Measurements from ENCODE around the gene SACM1L.
A peak's percentile ranks its signal among the peaks of the same experiment; 100 is the strongest.

SACM1L gene

GRCh38 chr3:45701172-45701867 lies 12.1 kb downstream of the SACM1L start:
- Mint-ChIP-seq H3K4me3 (no peak overlapping the region), H3K27ac (no peak overlapping the region), H3K9me3 (no peaks in the 10 kb centered on the region), H3K4me1 (peaks cover 59% of the 10 kb centered on the region), H3K27me3 (no peaks in the 10 kb centered on the region)
- DNase-seq, result no peak
- no peak for ATAC-seq

- Mint-ChIP-seq H3K27ac (peak overlapping the region in 1 of 2 donors; percentile 28), H3K4me3 (no peak overlapping the region), H3K4me1 (peaks cover 44% of the 10 kb centered on the region), H3K27me3 (no peaks in the 10 kb centered on the region), H3K9me3 (no peaks in the 10 kb centered on the region)
- ATAC-seq (no peak), DNase-seq (no peak)
Observed at GRCh38 chr3:45704301-45704943, 15.2 kb downstream of the SACM1L start.

GRCh38 chr3:45705839-45706808 lies 16.9 kb downstream of the SACM1L start:
- peak; percentile 23 for ATAC-seq
- Mint-ChIP-seq H3K9me3 (no peaks in the 10 kb centered on the region), H3K4me3 (peak overlapping the region in 1 of 2 donors; percentile 15), H3K27ac (peak overlapping the region in 1 of 2 donors; percentile 11), H3K27me3 (no peaks in the 10 kb centered on the region), H3K4me1 (peaks cover 35% of the 10 kb centered on the region)
- no peak for DNase-seq

- Mint-ChIP-seq H3K4me1 (peaks cover 14% of the 10 kb centered on the region), H3K27me3 (no peaks in the 10 kb centered on the region), H3K27ac (no peak overlapping the region), H3K9me3 (no peaks in the 10 kb centered on the region), H3K4me3 (no peak overlapping the region)
- ATAC-seq (no peak), DNase-seq (no peak)
Observed at GRCh38 chr3:45711931-45712330, 22.7 kb downstream of the SACM1L start.

GRCh38 chr3:45712434-45713110 lies 23.4 kb downstream of the SACM1L start:
- no peak for DNase-seq
- Mint-ChIP-seq H3K27me3 (no peaks in the 10 kb centered on the region), H3K9me3 (no peaks in the 10 kb centered on the region), H3K4me3 (no peak overlapping the region), H3K27ac (peak overlapping the region in 1 of 2 donors; percentile 1), H3K4me1 (peaks cover 20% of the 10 kb centered on the region)
- ATAC-seq, result no peak

GRCh38 chr3:45715945-45716344 lies 26.7 kb downstream of the SACM1L start:
- H3K4me1 Mint-ChIP-seq, result peaks cover 29% of the 10 kb centered on the region
- DNase-seq (no peak), ATAC-seq (no peak)
- no peak overlapping the region for H3K4me3 Mint-ChIP-seq
- no peaks in the 10 kb centered on the region for H3K27me3 Mint-ChIP-seq
- no peaks in the 10 kb centered on the region for H3K9me3 Mint-ChIP-seq
- peak overlapping the region in 1 of 2 donors; percentile 73 for H3K27ac Mint-ChIP-seq

- DNase-seq, result no peak
- Mint-ChIP-seq H3K9me3 (no peaks in the 10 kb centered on the region), H3K4me1 (peaks cover 29% of the 10 kb centered on the region), H3K27ac (no peak overlapping the region), H3K27me3 (no peaks in the 10 kb centered on the region), H3K4me3 (no peak overlapping the region)
- ATAC-seq, result no peak
Observed at GRCh38 chr3:45716790-45717336, 27.7 kb downstream of the SACM1L start.

GRCh38 chr3:45719655-45720487 lies 30.7 kb downstream of the SACM1L start:
- Mint-ChIP-seq H3K27me3 (no peaks in the 10 kb centered on the region), H3K4me1 (peaks cover 40% of the 10 kb centered on the region), H3K27ac (no peak overlapping the region), H3K4me3 (no peak overlapping the region), H3K9me3 (no peaks in the 10 kb centered on the region)
- no peak for ATAC-seq
- no peak for DNase-seq

- no peaks in the 10 kb centered on the region for H3K9me3 Mint-ChIP-seq
- H3K4me3 Mint-ChIP-seq, result no peak overlapping the region
- H3K27me3 Mint-ChIP-seq, result no peaks in the 10 kb centered on the region
- DNase-seq (no peak), ATAC-seq (no peak)
- H3K27ac Mint-ChIP-seq, result no peak overlapping the region
- peaks cover 40% of the 10 kb centered on the region for H3K4me1 Mint-ChIP-seq
Observed at GRCh38 chr3:45724911-45725310, 35.7 kb downstream of the SACM1L start.

GRCh38 chr3:45729614-45730013 lies 40.4 kb downstream of the SACM1L start:
- H3K4me3 Mint-ChIP-seq, result no peak overlapping the region
- no peak for ATAC-seq
- H3K9me3 Mint-ChIP-seq, result no peaks in the 10 kb centered on the region
- no peak overlapping the region for H3K27ac Mint-ChIP-seq
- H3K27me3 Mint-ChIP-seq, result no peaks in the 10 kb centered on the region
- DNase-seq, result no peak
- peaks cover 34% of the 10 kb centered on the region for H3K4me1 Mint-ChIP-seq

- Mint-ChIP-seq H3K4me3 (no peak overlapping the region), H3K9me3 (no peaks in the 10 kb centered on the region), H3K27ac (no peak overlapping the region), H3K27me3 (no peaks in the 10 kb centered on the region), H3K4me1 (peaks cover 25% of the 10 kb centered on the region)
- ATAC-seq, result no peak
- no peak for DNase-seq
Observed at GRCh38 chr3:45730409-45731154, 41.4 kb downstream of the SACM1L start.

GRCh38 chr3:45736707-45737106 lies 47.5 kb downstream of the SACM1L start:
- peak; percentile 69 for ATAC-seq
- peak in 1 of 2 donors; percentile 19 for DNase-seq
- H3K4me1 Mint-ChIP-seq, result peaks cover 33% of the 10 kb centered on the region
- no peak overlapping the region for H3K4me3 Mint-ChIP-seq
- H3K9me3 Mint-ChIP-seq, result no peaks in the 10 kb centered on the region
- H3K27me3 Mint-ChIP-seq, result no peaks in the 10 kb centered on the region
- no peak overlapping the region for H3K27ac Mint-ChIP-seq

GRCh38 chr3:45737234-45737633 lies 48.0 kb downstream of the SACM1L start:
- H3K4me3 Mint-ChIP-seq, result no peak overlapping the region
- no peak overlapping the region for H3K27ac Mint-ChIP-seq
- no peak for ATAC-seq
- no peaks in the 10 kb centered on the region for H3K9me3 Mint-ChIP-seq
- peaks cover 34% of the 10 kb centered on the region for H3K4me1 Mint-ChIP-seq
- no peaks in the 10 kb centered on the region for H3K27me3 Mint-ChIP-seq
- no peak for DNase-seq

GRCh38 chr3:45739991-45740390 lies 50.8 kb downstream of the SACM1L start:
- H3K4me3 Mint-ChIP-seq, result no peak overlapping the region

More at GRCh38 chr3:45739991-45740390, 50.8 kb downstream of the SACM1L start:
- Mint-ChIP-seq H3K27me3 (no peaks in the 10 kb centered on the region), H3K4me1 (peaks cover 34% of the 10 kb centered on the region), H3K9me3 (no peaks in the 10 kb centered on the region), H3K27ac (peak overlapping the region in 1 of 2 donors; percentile 67)
- ATAC-seq (no peak), DNase-seq (no peak)

Measured in stimulated activated naive CD8-positive, alpha-beta T cell treated with anti-CD3 and anti-CD28 coated beads, Interleukin-15, amount 100 ng/mL, for 72 hours (primary cell).